ENCODE data around the gene RIMKLA. TPM values are rescaled to one million over a fixed set of nuclear protein-coding genes. Genes with fewer than 3 reads are reported as not detected.

Gene RIMKLA
- total and polyA plus RNA-seq, 2 of the 13 experiments (the other 11 are each of a cell fraction or from before 2014, with no cell fraction given): 2.5 to 3.8 TPM

DNA sequence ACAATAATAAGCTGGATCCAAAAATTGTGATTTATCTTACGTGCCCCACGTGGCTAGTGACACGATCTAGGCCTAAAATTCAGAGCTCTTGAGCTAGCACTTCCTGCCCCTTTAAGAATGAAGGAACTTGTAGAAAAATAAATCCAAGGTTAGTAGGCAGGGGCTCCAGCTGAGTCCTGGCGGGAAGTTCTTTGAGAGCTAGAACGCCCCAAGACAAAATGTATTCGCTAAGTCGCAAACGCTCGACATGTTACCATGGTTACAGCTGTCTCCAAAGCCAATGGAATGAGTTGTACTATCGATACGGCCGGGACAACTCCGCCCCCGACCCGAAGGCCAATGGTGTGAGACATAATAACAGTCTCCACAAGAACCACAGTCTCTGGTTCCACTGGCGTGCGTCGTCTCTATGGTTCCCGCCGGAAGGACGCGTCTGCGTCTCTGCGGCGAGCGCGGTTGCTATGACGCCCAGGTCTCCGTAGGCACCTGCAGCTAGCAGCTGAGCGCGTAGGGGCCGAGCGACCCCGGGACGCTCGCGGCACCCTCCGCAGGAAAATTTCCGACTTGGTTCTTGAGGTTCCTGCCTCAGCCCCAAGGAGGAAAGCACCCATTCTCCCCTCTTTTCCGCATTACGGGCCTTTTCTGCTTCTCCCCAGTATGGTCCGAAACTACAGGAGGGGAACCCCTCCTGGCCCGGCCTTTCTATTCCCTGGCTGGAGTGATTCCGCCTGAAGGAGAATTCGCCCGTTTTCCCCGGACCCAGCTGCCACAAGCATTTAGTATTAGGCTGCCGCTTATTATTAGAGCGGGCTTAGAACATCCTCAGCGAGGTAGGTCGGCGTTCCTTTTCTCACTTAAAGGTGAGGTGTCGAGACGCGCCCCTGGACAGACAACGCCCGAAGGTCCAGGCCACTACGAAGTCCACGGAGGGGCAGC lies 82.5 kb downstream of the RIMKLA start, which contains the start of gene CCDC30 (continued):
- TF ChIP-seq ZHX2 (IDR thresholded peaks at IDR 0.05; ENCODE audit: low read depth): no peak
- no peak for TF ChIP-seq ZHX2 (CRISPR knock-in tag; IDR thresholded peaks at IDR 0.05; ENCODE audit: borderline replicate concordance)
- no peak for TF ChIP-seq ESRRA (CRISPR knock-in tag; IDR thresholded peaks at IDR 0.05; ENCODE audit: low read depth)
- no peak for TF ChIP-seq ZSCAN12 (CRISPR knock-in tag; IDR thresholded peaks at IDR 0.05)
- TF ChIP-seq ATF7 (IDR thresholded peaks at IDR 0.05): no peak
- TF ChIP-seq ATF7 (CRISPR knock-in tag; IDR thresholded peaks at IDR 0.05): no peak
- TF ChIP-seq, protein P1, sequence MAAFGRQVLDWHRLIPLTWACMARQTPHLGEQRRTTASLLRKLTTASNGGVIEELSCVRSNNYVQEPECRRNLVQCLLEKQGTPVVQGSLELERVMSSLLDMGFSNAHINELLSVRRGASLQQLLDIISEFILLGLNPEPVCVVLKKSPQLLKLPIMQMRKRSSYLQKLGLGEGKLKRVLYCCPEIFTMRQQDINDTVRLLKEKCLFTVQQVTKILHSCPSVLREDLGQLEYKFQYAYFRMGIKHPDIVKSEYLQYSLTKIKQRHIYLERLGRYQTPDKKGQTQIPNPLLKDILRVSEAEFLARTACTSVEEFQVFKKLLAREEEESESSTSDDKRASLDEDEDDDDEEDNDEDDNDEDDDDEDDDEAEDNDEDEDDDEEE (CRISPR knock-in tag; IDR thresholded peaks at IDR 0.05): no peak
- TF ChIP-seq, protein P2, sequence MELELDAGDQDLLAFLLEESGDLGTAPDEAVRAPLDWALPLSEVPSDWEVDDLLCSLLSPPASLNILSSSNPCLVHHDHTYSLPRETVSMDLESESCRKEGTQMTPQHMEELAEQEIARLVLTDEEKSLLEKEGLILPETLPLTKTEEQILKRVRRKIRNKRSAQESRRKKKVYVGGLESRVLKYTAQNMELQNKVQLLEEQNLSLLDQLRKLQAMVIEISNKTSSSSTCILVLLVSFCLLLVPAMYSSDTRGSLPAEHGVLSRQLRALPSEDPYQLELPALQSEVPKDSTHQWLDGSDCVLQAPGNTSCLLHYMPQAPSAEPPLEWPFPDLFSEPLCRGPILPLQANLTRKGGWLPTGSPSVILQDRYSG (CRISPR knock-in tag; IDR thresholded peaks at IDR 0.05): no peak
- TF ChIP-seq CBX2 (IDR thresholded peaks at IDR 0.05; ENCODE audit: low read depth, low read length): no peak
- no peak for TF ChIP-seq CBX2 (CRISPR knock-in tag; IDR thresholded peaks at IDR 0.05; ENCODE audit: low read depth)
- no peak for TF ChIP-seq ZC3H13 (CRISPR knock-in tag; IDR thresholded peaks at IDR 0.05)
- no peak for TF ChIP-seq ZNF256 (CRISPR knock-in tag; conservative IDR thresholded peaks at IDR 0.05)
- TF ChIP-seq, protein P3, sequence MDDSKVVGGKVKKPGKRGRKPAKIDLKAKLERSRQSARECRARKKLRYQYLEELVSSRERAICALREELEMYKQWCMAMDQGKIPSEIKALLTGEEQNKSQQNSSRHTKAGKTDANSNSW (CRISPR knock-in tag; IDR thresholded peaks at IDR 0.05; ENCODE audit: borderline replicate concordance): no peak
- no peak for TF ChIP-seq ZNF317 (CRISPR knock-in tag; IDR thresholded peaks at IDR 0.05)
- no peak for TF ChIP-seq ZNF782 (CRISPR knock-in tag; IDR thresholded peaks at IDR 0.05; ENCODE audit: borderline replicate concordance)
- TF ChIP-seq GZF1 (CRISPR knock-in tag; IDR thresholded peaks at IDR 0.05): no peak
- no peak; the same call in 1 of the 2 replicates for TF ChIP-seq FOSL2 (CRISPR knock-in tag; IDR thresholded peaks at IDR 0.05)
- TF ChIP-seq CSRNP1 (CRISPR knock-in tag; IDR thresholded peaks at IDR 0.05): no peak
- no peak; the same call in 1 of the 2 replicates for TF ChIP-seq MYC (CRISPR knock-in tag; IDR thresholded peaks at IDR 0.05; ENCODE audit: borderline replicate concordance)
- no peak for TF ChIP-seq ZNF496 (CRISPR knock-in tag; IDR thresholded peaks at IDR 0.05; ENCODE audit: insufficient replicate concordance)

All from HepG2 (cell line).